Measurements from ENCODE around the gene TMUB2. TPM values are rescaled to one million over a fixed set of nuclear protein-coding genes. Genes with fewer than 3 reads are reported as not detected.

Gene TMUB2
- total and polyA plus RNA-seq, 2 of the 13 experiments (the other 11 are each of a cell fraction or from before 2014, with no cell fraction given): 26.9 to 50.8 TPM

- TF ChIP-seq HIVEP1 (CRISPR knock-in tag; IDR thresholded peaks at IDR 0.05) (no peak), RFX5 (IDR thresholded peaks at IDR 0.05; ENCODE audit: low read depth, low read length) (peak; percentile 40), CENPT (CRISPR knock-in tag; IDR thresholded peaks at IDR 0.05; ENCODE audit: low read depth) (no peak; the same call in 1 of the 2 replicates), PHF20 (CRISPR knock-in tag; IDR thresholded peaks at IDR 0.05) (peak; percentile 86), ZFP36L1 (CRISPR knock-in tag; IDR thresholded peaks at IDR 0.05) (peak; percentile 86; the same call in 1 of the 2 replicates), FOSL1 (CRISPR knock-in tag; IDR thresholded peaks at IDR 0.05; ENCODE audit: borderline replicate concordance) (peak; percentile 33; the same call in 1 of the 2 replicates), TP53 (CRISPR knock-in tag; conservative IDR thresholded peaks at IDR 0.05) (peak; percentile 40; the same call in 1 of the 2 replicates), FOXM1 (CRISPR knock-in tag; IDR thresholded peaks at IDR 0.05) (peak; percentile 82), MEF2D (CRISPR knock-in tag; IDR thresholded peaks at IDR 0.05) (no peak; the same call in 1 of the 2 replicates), POLR2G (IDR thresholded peaks at IDR 0.05; ENCODE audit: low read depth, low read length) (peak; percentile 91), SSRP1 (CRISPR knock-in tag; IDR thresholded peaks at IDR 0.05) (no peak), ZBTB43 (CRISPR knock-in tag; conservative IDR thresholded peaks at IDR 0.05) (peak; percentile 64), SAP130 (CRISPR knock-in tag; IDR thresholded peaks at IDR 0.05; ENCODE audit: low read depth) (peak; percentile 96), KDM2A (CRISPR knock-in tag; IDR thresholded peaks at IDR 0.05; ENCODE audit: borderline replicate concordance, low read depth) (peak; percentile 74), ZNF558 (CRISPR knock-in tag; IDR thresholded peaks at IDR 0.05; ENCODE audit: borderline replicate concordance) (no peak), PCBP1 (IDR thresholded peaks at IDR 0.05; ENCODE audit: borderline replicate concordance, low read depth, low read length) (no peak), IRF2 (CRISPR knock-in tag; IDR thresholded peaks at IDR 0.05) (peak; percentile 67; the same call in 1 of the 2 replicates), ZNF33B (CRISPR knock-in tag; IDR thresholded peaks at IDR 0.05) (no peak), RBM22 (optimal IDR thresholded peaks at IDR 0.05; ENCODE audit: low read length) (no peak), PHF8 (CRISPR knock-in tag; IDR thresholded peaks at IDR 0.05) (peak; percentile 81)
Measured at GRCh38 chr17:44186307-44187130, at the start of gene TMUB2 (continued).

Measured in HepG2 (cell line).